K562 (cell line): ENCODE measurements around the gene GSG1. TPM values are rescaled to one million over a fixed set of nuclear protein-coding genes. Genes with fewer than 3 reads are reported as not detected.

Source experiments
- ATF3 ChIP-seq, 2 experiments: fragments of 450-650 bp in 1 of 2; sonication (generic) in 1 of 2; formaldehyde crosslinking in 1 of 2; IDR thresholded peaks in 1 of 2; conservative IDR thresholded peaks in 1 of 2; 2 replicates each; pipeline versions ENCODE4 v1.6.1 to v1.8.1; 2016 to 2023; ENCODE audit warnings: mild to moderate bottlenecking in 2 of 2, moderate library complexity in 2 of 2, inconsistent platforms in 1 of 2, missing genetic modification reagents in 1 of 2
- COPS2 ChIP-seq: fragments of 450-650 bp; conservative IDR thresholded peaks from 2 replicates; pipeline ENCODE4 v1.6.1; 2016; ENCODE audit warnings: mild to moderate bottlenecking, moderate library complexity
- IRF9 ChIP-seq: fragments of 450-650 bp; IDR thresholded peaks from 2 replicates; pipeline ENCODE4 v1.6.1; 2016; ENCODE audit warnings: missing biosample characterization, missing genetic modification characterization
- KLF1 ChIP-seq: fragments of 450-650 bp; IDR thresholded peaks from 2 replicates; pipeline ENCODE4 v1.6.1; 2016; ENCODE audit warnings: missing genetic modification characterization, missing compliant biosample characterization
- MAZ ChIP-seq, 2 experiments: fragments of 450-650 bp in 1 of 2; sonication (generic) in 1 of 2; formaldehyde crosslinking; IDR thresholded peaks in 1 of 2; conservative IDR thresholded peaks in 1 of 2; 2 replicates each; pipeline versions ENCODE4 v1.4.0 to v1.5.0; 2020; ENCODE audit warnings: mild to moderate bottlenecking in 1 of 2, missing genetic modification reagents in 1 of 2
- NKRF ChIP-seq: fragments of 450-650 bp; IDR thresholded peaks from 2 replicates; pipeline ENCODE4 v1.6.1; 2016; ENCODE audit warnings: borderline replicate concordance
- PTTG1 ChIP-seq: fragments of 450-650 bp; IDR thresholded peaks from 2 replicates; pipeline ENCODE4 v1.6.1; 2016; ENCODE audit warnings: low read depth, mild to moderate bottlenecking, missing genetic modification characterization, missing compliant biosample characterization
- ZNF395 ChIP-seq: fragments of 200-800 bp; sonication (Bioruptor generic); IDR thresholded peaks from 2 replicates; pipeline ENCODE4 v1.6.1; 2017; ENCODE audit warnings: missing genetic modification characterization, missing compliant biosample characterization
- ZNF57 ChIP-seq: fragments of 450-650 bp; formaldehyde crosslinking; IDR thresholded peaks from 2 replicates; pipeline ENCODE4 v1.4.0; 2020; ENCODE audit warnings: mild to moderate bottlenecking, moderate library complexity
- ZNF778 ChIP-seq: fragments of 450-650 bp; formaldehyde crosslinking; IDR thresholded peaks from 2 replicates; pipeline ENCODE4 v1.4.0; 2020; ENCODE audit warnings: mild to moderate bottlenecking, moderate library complexity
- polyA plus RNA-seq, 8 experiments: library from polyadenylated mRNA; depleted of rRNA in 4 of 8; stranded (reverse) in 5 of 8; unstranded in 3 of 8; fragments of >200 nt; fragmentation: Nextera tagmentation in 2 of 8; fragmentation: Illumina TruSeq in 1 of 8; extraction: Ambion mirVana in 2 of 8; extraction: Trizol in 1 of 8; gene quantifications; 2 replicates each; pipeline versions ENCODE4 v1.2.1 to v1.2.3, GENCODE V29; 2011 to 2014; ENCODE audit warnings: inconsistent platforms in 1 of 8, missing spikeins in 1 of 8
- total RNA-seq, 7 experiments: library from RNA; depleted of rRNA in 6 of 7; stranded (reverse); fragments of >200 nt in 6 of 7; fragmentation: Illumina TruSeq in 2 of 7; extraction: Trizol in 2 of 7; gene quantifications; 2 replicates each; pipeline versions ENCODE4 v1.2.1 to v1.2.3, GENCODE V29; 2011 to 2021; ENCODE audit warnings: low replicate concordance in 1 of 7

The GSG1 gene
- total and polyA plus RNA-seq, 9 of the 15 experiments (the other 6 are each of a cell fraction or from before 2014, with no cell fraction given), result not detected

GRCh38 chr12:13060581-13060980 lies 42.9 kb downstream of the GSG1 start (continued):
- no peak for TF ChIP-seq NKRF
- TF ChIP-seq ZNF57 (CRISPR knock-in tag), result no peak
- TF ChIP-seq IRF9 (tag), result no peak
- TF ChIP-seq KLF1 (tag), result no peak
- no peak for TF ChIP-seq ZNF395
- TF ChIP-seq MAZ (CRISPR knock-in tag; conservative IDR thresholded peaks at IDR 0.05 in 1 of 2, IDR thresholded peaks at IDR 0.05 in 1 of 2), result no peak
- TF ChIP-seq COPS2, result no peak
- TF ChIP-seq ZNF778, result no peak
- TF ChIP-seq ATF3 (IDR thresholded peaks at IDR 0.05), result no peak
- no peak for TF ChIP-seq ATF3 (CRISPR knock-in tag; conservative IDR thresholded peaks at IDR 0.05)
- TF ChIP-seq PTTG1, result no peak
